Sigmoid colon (tissue), 4 donors: ENCODE data around the gene SFXN5.

Experiments used
- EP300 ChIP-seq, 4 donors: sonication (generic); formaldehyde crosslinking; IDR thresholded peaks; one replicate each; pipeline ENCODE4 v1.6.1; 2017; ENCODE audit warnings: antibody characterized with exemption in 4 of 4
- TF ChIP-seq, protein P1 (sequence below), 4 experiments: fragments of 450-650 bp in 3 of 4; fragments of 200-600 bp in 1 of 4; IDR thresholded peaks; one replicate each; pipeline ENCODE4 v1.5.1; 2016 to 2019; ENCODE audit warnings: antibody characterized with exemption in 4 of 4, mild to moderate bottlenecking in 3 of 4, moderate library complexity in 2 of 4

DNA sequence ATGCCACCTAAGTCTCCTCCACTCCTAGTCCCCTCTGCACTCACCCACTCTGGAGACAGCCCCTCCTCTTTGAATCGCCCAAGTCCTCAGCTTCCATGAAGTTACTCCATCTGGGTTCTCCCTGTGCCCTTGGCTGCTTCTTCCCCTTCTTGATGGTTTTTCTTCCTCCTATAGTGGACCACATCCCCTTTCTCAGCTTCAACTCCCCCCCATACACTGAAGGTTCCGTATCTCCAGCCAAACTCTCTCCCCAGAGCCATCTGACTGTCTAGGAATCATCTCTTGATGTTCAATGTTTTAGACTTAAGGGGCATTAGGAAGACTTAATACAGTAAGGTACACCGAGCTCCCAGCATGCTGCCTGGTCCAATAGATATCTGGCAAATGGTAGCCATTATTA lies 114.6 kb downstream of the SFXN5 start:
- TF ChIP-seq, protein P1, sequence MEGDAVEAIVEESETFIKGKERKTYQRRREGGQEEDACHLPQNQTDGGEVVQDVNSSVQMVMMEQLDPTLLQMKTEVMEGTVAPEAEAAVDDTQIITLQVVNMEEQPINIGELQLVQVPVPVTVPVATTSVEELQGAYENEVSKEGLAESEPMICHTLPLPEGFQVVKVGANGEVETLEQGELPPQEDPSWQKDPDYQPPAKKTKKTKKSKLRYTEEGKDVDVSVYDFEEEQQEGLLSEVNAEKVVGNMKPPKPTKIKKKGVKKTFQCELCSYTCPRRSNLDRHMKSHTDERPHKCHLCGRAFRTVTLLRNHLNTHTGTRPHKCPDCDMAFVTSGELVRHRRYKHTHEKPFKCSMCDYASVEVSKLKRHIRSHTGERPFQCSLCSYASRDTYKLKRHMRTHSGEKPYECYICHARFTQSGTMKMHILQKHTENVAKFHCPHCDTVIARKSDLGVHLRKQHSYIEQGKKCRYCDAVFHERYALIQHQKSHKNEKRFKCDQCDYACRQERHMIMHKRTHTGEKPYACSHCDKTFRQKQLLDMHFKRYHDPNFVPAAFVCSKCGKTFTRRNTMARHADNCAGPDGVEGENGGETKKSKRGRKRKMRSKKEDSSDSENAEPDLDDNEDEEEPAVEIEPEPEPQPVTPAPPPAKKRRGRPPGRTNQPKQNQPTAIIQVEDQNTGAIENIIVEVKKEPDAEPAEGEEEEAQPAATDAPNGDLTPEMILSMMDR (IDR thresholded peaks at IDR 0.05) = no peak
- no peak for TF ChIP-seq EP300 (IDR thresholded peaks at IDR 0.05)
